ENCODE results near the gene C20orf144.
"Not testable (repeated sequence)": the region's sequence is repeated elsewhere in the genome, so short reads cannot be mapped to it uniquely, and the experiment has no call there.

- TF ChIP-seq CTCF (conservative IDR thresholded peaks at IDR 0.05; ENCODE audit: low read length); EZH2phosphoT487 (IDR thresholded peaks at IDR 0.05; ENCODE audit: borderline replicate concordance, low read depth, low read length): not testable (repeated sequence)
These were observed 36.8 kb downstream of the C20orf144 start for GRCh38 chr20:33698966-33699365.
